CD4-positive, CD25-positive, alpha-beta regulatory T cell (primary cell): ENCODE measurements around the gene TMEM52. TPM values are rescaled to one million over a fixed set of nuclear protein-coding genes. Genes with fewer than 3 reads are reported as not detected.

ENCODE experiments used
- ATAC-seq, 2 donors: fragments of 150-1000 bp; cut with Tn5 transposase; one replicate each; pipeline ENCODE4 v1.10.0; 2021; ENCODE audit warnings: low read depth in 2 of 2, moderate number of reproducible peaks in 2 of 2, moderate library complexity in 1 of 2
- DNase-seq, 3 donors: peaks; one replicate each; pipeline versions ENCODE4 v3.0.0 to v3.0.0-alpha.2; 2012 to 2022; ENCODE audit warnings: mixed read lengths in 1 of 3
- H3K27ac ChIP-seq: one replicate; pipeline ENCODE4 v1.7.0; 2013; ENCODE audit warnings: mild to moderate bottlenecking, low read length; ENCODE audit not compliant: insufficient read depth, poor library complexity, severe bottlenecking
- H3K27me3 ChIP-seq: one replicate; pipeline ENCODE4 v1.7.0; 2013; ENCODE audit warnings: low read length; ENCODE audit not compliant: control insufficient read depth, insufficient read depth
- H3K36me3 ChIP-seq: one replicate; pipeline ENCODE4 v1.7.0; 2013; ENCODE audit warnings: mild to moderate bottlenecking, low read length, moderate library complexity; ENCODE audit not compliant: control insufficient read depth, insufficient read depth
- H3K4me1 ChIP-seq: 2 replicates; pipeline ENCODE4 v1.7.0; 2013; ENCODE audit warnings: mild to moderate bottlenecking, low read length; ENCODE audit not compliant: insufficient read depth, control insufficient read depth, poor library complexity, severe bottlenecking
- H3K4me3 ChIP-seq: one replicate; pipeline ENCODE4 v1.7.0; 2013; ENCODE audit warnings: low read depth, mild to moderate bottlenecking, low read length, moderate library complexity
- H3K9me3 ChIP-seq, 2 experiments: 1 replicate in 1 of 2; 2 replicates in 1 of 2; pipeline ENCODE4 v1.7.0; 2013; ENCODE audit warnings: low read length in 2 of 2, mild to moderate bottlenecking in 1 of 2, moderate library complexity in 1 of 2; ENCODE audit not compliant: control insufficient read depth in 2 of 2
- H3K27ac Mint-ChIP-seq, 3 donors: one replicate each; pipeline ENCODE4 v1.8.0; 2020 to 2022; ENCODE audit warnings: mild to moderate bottlenecking in 3 of 3, mixed read lengths in 3 of 3, moderate library complexity in 2 of 3
- H3K27me3 Mint-ChIP-seq: one replicate; pipeline ENCODE4 v1.8.0; 2022; ENCODE audit warnings: mild to moderate bottlenecking, mixed read lengths
- H3K36me3 Mint-ChIP-seq: one replicate; pipeline ENCODE4 v1.8.0; 2020; ENCODE audit warnings: mixed read lengths
- H3K4me1 Mint-ChIP-seq, 4 donors: one replicate each; pipeline ENCODE4 v1.8.0; 2020 to 2022; ENCODE audit warnings: mixed read lengths in 4 of 4, mild to moderate bottlenecking in 1 of 4
- H3K4me3 Mint-ChIP-seq, 4 donors: one replicate each; pipeline ENCODE4 v1.8.0; 2020 to 2022; ENCODE audit warnings: mild to moderate bottlenecking in 4 of 4, mixed read lengths in 4 of 4, moderate library complexity in 3 of 4
- H3K9me3 Mint-ChIP-seq, 7 donors: one replicate each; pipeline ENCODE4 v1.8.0; 2020 to 2022; ENCODE audit warnings: mixed read lengths in 7 of 7, mild to moderate bottlenecking in 3 of 7, moderate library complexity in 2 of 7
- polyA plus RNA-seq, 4 donors: library from polyadenylated mRNA; unstranded; fragments of 300-500 nt; fragmentation: Illumina TruSeq; gene quantifications; one replicate each; pipeline ENCODE4 v1.2.3, GENCODE V29; 2021
- total RNA-seq: library from RNA; stranded (reverse); gene quantifications from one replicate; pipeline ENCODE4 v1.2.3, GENCODE V29; 2022

TMEM52 gene
- total and polyA plus RNA-seq, 5 donors from 2014 or later = 0.50 to 0.62 TPM; not detected in 3

DNA sequence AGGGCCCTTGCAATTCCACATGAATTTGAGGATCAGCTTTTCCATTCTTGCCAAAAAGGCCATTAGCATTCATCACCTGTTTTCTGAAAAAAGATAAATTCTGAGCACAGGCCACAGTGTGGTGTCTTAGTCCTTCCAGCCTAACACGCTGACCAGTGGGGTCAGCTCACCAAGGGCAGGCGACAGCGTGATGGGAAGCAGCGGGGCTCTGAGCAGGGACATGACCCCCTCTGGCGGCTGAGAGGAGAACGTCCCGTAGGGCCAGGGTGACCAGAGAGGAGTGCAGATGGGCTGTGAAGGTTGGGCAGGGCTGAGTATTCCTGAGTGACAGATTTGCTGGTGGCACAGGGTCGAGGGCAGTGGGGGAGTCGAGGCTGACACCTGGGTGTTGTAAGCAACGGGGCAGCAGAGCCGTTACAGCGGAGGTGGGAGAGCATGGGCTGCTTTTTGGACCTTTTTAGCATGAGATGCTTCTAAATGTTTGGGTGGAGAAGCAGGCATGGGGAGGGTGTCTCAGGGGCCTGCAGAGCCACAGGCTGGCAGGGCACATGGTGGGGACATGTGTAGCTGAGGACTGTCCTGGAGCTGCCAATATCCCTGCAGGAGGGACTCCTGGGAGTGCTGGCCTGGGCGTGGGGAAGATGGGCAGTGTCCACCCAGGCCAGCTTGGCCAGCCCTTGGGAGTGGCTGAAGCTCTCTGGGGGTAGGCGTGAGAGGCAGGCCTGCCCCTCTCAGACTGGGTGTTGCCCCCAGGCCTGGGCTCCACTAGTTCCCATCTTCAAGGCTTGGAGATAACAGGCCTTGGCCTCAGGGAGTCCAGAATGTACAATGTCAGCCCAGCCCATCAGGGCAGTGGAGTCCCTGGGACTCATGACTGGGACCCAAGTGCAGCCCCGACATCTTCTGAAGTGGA lies 12.6 kb downstream of the TMEM52 start:
- H3K9me3 ChIP-seq = no peaks in the 10 kb centered on the region
- peaks cover 0 to 20% (median 10%) of the 10 kb centered on the region in 4 donors for H3K4me1 Mint-ChIP-seq
- H3K27me3 ChIP-seq = no peaks in the 10 kb centered on the region
- H3K36me3 ChIP-seq = no peaks in the 10 kb centered on the region
- peak overlapping the region; percentile 10 to 84 (median 33) for H3K27ac Mint-ChIP-seq
- peak; percentile 48 to 66 (median 54) for DNase-seq
- H3K27ac ChIP-seq = no peak overlapping the region
- no peak overlapping the region for H3K4me3 ChIP-seq
- no peaks in the 10 kb centered on the region for H3K27me3 Mint-ChIP-seq
- H3K36me3 Mint-ChIP-seq = no peaks in the 10 kb centered on the region
- peaks cover 0 to 2% (median 0%) of the 10 kb centered on the region in 7 donors for H3K9me3 Mint-ChIP-seq
- peak overlapping the region; percentile 65 to 79 (median 74) for H3K4me3 Mint-ChIP-seq
- peaks cover 14% of the 10 kb centered on the region for H3K4me1 ChIP-seq
- ATAC-seq = peak; percentile 17 to 18

DNA sequence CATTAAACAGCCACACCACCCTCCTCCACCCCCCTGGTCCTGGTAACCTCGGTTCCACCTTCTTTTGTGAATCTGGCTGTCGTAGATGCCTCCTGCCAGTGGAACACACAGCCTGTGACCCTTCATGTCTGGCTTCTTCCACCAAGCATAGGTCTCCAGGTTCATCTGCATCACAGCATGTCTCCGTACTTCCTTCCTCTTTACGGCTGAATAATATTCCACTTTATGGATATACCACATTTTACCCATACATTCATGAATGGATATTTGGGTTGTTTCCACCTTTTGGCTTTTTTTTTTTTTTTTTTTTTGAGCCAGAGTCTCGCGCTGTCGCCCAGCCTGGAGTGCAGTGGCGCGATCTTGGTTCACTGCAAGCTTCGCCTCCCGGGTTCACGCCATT lies 15.9 kb downstream of the TMEM52 start:
- Mint-ChIP-seq H3K27me3 (no peaks in the 10 kb centered on the region), H3K4me1 (peaks cover 0 to 14% (median 6%) of the 10 kb centered on the region in 4 donors), H3K4me3 (no peak overlapping the region), H3K36me3 (no peaks in the 10 kb centered on the region), H3K9me3 (peaks cover 0 to 2% (median 0%) of the 10 kb centered on the region in 7 donors), H3K27ac (no peak overlapping the region)
- DNase-seq (no peak), ATAC-seq (no peak)
- H3K9me3 ChIP-seq = no peaks in the 10 kb centered on the region
- H3K27me3 ChIP-seq = no peaks in the 10 kb centered on the region
- H3K36me3 ChIP-seq = no peaks in the 10 kb centered on the region
- peaks cover 15% of the 10 kb centered on the region for H3K4me1 ChIP-seq
- H3K4me3 ChIP-seq = no peak overlapping the region
- no peak overlapping the region for H3K27ac ChIP-seq

DNA sequence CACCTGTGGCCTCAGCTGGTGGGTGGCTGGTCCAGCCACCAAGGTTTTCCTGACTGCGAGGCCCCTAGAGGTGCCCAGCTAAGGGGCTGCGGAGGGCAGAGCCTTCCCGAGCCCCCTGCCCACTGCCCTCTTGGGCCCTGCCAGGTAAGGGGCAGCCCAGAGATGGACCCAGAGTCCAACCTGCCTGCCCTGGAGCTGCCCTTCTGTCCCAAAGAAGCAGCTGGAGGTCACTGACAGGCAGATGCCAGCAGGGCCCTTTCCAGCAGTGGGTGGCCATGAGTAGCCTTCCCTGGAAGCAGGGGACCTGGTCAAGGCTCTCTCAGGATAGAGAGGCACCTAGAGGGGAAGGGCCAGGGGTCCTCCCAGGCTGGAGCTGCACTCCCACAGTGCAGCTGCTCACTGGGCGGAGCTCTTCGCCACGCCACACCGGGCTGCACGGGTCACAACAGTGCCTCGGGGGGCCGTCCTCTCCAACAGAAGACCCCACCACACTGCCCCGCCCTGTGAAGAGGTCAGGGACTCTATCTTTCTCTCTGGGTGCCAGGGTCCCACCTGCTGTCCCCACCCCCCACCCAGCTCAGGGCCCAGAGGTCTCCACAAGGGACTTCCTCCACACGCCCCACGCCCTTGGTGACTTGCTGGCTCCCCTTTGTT lies 17.3 kb downstream of the TMEM52 start:
- no peak for ATAC-seq
- H3K4me1 Mint-ChIP-seq = peaks cover 0 to 11% (median 6%) of the 10 kb centered on the region in 4 donors
- DNase-seq = no peak

DNA sequence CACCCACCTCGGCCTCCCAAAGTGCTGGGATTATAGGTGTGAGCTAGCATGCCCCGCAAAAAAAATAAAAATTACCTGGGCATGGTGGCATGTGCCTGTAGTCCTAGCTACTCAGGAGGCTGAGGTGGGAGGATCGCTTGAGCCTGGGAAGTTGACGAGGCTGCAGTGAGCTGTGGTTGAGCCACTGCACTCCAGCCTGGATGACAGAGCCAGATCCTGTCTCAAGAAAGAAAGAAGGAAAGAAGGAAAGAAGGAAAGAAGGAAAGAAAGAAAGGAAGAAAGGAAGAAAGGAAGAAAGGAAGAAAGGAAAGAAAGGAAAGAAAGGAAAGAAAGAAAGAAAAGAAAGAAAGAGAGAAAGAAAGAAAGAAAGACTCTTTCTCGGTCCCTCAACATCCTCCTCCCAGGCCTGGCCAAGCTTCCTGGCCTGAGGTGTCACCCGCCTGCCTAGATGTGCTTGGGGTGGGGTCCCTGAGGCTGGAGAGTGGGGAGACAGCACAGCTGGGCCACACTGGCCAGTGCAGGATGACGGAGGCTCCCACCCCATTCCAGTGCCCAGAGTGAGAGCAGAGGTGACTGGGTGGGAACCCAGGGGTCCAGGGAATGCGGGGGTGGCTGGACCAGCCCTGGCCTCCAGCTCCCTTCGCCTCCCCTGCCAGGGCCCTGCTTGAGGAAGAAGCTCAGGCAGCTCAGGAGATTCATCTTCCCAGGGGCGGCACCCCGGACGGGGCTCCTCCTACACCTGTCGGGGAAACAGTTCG lies 18.0 kb downstream of the TMEM52 start:
- Histone ChIP-seq H3K27me3 (no peaks in the 10 kb centered on the region), H3K27ac (no peak overlapping the region), H3K4me3 (no peak overlapping the region), H3K4me1 (peaks cover 5% of the 10 kb centered on the region), H3K36me3 (no peaks in the 10 kb centered on the region), H3K9me3 (no peaks in the 10 kb centered on the region)
- H3K4me3 Mint-ChIP-seq = no peak overlapping the region
- H3K36me3 Mint-ChIP-seq = no peaks in the 10 kb centered on the region
- peaks cover 0 to 2% (median 0%) of the 10 kb centered on the region in 7 donors for H3K9me3 Mint-ChIP-seq
- H3K27ac Mint-ChIP-seq = no peak overlapping the region
- DNase-seq (no peak), ATAC-seq (no peak)
- no peaks in the 10 kb centered on the region for H3K27me3 Mint-ChIP-seq
- peaks cover 0 to 8% (median 2%) of the 10 kb centered on the region in 4 donors for H3K4me1 Mint-ChIP-seq

More for the DNA sequence above, 17.3 kb downstream of the TMEM52 start:
- Mint-ChIP-seq H3K4me3 (no peak overlapping the region), H3K27ac (no peak overlapping the region), H3K36me3 (no peaks in the 10 kb centered on the region), H3K9me3 (peaks cover 0 to 2% (median 0%) of the 10 kb centered on the region in 7 donors), H3K27me3 (no peaks in the 10 kb centered on the region)
- Histone ChIP-seq H3K4me1 (peaks cover 11% of the 10 kb centered on the region), H3K27ac (no peak overlapping the region), H3K27me3 (no peaks in the 10 kb centered on the region), H3K36me3 (no peaks in the 10 kb centered on the region), H3K9me3 (no peaks in the 10 kb centered on the region), H3K4me3 (no peak overlapping the region)

DNA sequence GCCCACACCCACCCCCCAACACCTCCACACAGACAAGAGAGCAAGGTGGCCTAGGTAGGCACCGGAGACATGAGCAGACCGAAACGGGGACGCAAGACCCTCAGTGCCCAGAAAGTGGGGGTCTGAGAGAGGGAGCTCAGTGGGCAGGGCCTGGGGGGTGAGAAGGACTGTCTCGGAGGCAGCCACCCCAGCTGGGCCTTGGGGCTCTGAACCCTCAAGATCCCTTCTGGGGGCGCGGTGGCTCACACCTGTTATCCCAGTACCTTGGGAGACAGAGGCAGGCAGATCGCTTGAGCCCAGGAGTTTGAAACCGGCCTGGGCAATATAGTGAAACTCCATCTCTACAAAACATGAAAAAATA lies 19.1 kb downstream of the TMEM52 start:
- H3K4me3 Mint-ChIP-seq = no peak overlapping the region
- no peak overlapping the region for H3K27ac ChIP-seq
- DNase-seq (no peak), ATAC-seq (no peak)
- H3K9me3 Mint-ChIP-seq = peaks cover 0 to 2% (median 0%) of the 10 kb centered on the region in 7 donors
- no peak overlapping the region for H3K4me3 ChIP-seq
- H3K36me3 Mint-ChIP-seq = no peaks in the 10 kb centered on the region
- peak overlapping the region in 1 of 3 donors; percentile 46 for H3K27ac Mint-ChIP-seq
- H3K9me3 ChIP-seq = no peaks in the 10 kb centered on the region
- peaks cover 0 to 16% (median 5%) of the 10 kb centered on the region in 4 donors for H3K4me1 Mint-ChIP-seq
- H3K27me3 ChIP-seq = no peaks in the 10 kb centered on the region
- H3K4me1 ChIP-seq = peaks cover 11% of the 10 kb centered on the region
- H3K27me3 Mint-ChIP-seq = no peaks in the 10 kb centered on the region
- H3K36me3 ChIP-seq = no peaks in the 10 kb centered on the region

DNA sequence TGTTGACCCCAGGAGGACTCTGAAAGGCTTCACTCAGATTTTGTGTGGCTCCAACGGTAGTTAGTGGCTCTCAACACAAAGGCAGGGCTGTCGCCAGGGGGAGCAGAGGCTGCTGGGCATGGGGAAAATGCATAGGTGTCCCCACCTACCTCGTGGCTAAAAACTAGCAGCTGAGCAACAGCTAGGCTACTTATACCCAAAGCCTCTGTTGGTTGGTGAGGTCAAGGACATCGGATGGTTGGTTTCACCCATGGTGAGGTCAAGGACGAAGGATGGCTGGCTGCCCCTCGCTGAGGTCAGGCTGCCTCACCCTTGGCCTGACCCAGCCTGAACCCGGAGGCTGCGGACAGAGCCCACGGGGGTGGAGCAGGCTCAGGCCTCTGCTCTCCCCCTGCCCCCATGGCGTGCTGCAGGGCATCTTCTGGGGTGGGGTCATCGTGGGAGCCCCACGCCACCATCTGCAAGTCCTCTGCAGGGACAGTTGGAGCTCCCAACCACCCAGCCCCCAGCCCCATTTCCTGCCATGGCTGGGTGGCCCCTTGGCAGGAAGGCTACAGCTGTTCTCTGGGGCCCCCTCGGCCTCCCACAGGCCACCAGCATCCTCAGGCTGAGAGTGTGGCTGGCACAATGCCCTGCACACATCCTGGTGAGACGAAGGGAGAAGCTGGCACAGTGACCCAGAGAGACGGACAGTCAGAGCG lies 19.7 kb downstream of the TMEM52 start:
- peak in 1 of 3 donors; percentile 55 for DNase-seq
- Mint-ChIP-seq H3K4me1 (peaks cover 0 to 21% (median 10%) of the 10 kb centered on the region in 4 donors), H3K27ac (peak overlapping the region in 1 of 3 donors; percentile 46), H3K36me3 (no peaks in the 10 kb centered on the region), H3K4me3 (peak overlapping the region in 1 of 4 donors; percentile 11), H3K27me3 (no peaks in the 10 kb centered on the region), H3K9me3 (peaks cover 0 to 2% (median 0%) of the 10 kb centered on the region in 7 donors)
- ATAC-seq = peak; percentile 16 to 40
- Histone ChIP-seq H3K27ac (no peak overlapping the region), H3K27me3 (no peaks in the 10 kb centered on the region), H3K9me3 (no peaks in the 10 kb centered on the region), H3K4me1 (peaks cover 17% of the 10 kb centered on the region), H3K36me3 (no peaks in the 10 kb centered on the region), H3K4me3 (no peak overlapping the region)
